Fibroblast of lung (primary cell): Measurements from ENCODE around the gene SLC35G4. TPM values are rescaled to one million over a fixed set of nuclear protein-coding genes. Genes with fewer than 3 reads are reported as not detected.

Experiments used
- DNase-seq, 2 donors: peaks; one replicate each; pipeline versions ENCODE4 v3.0.0 to v3.0.0-alpha.2; 2010; ENCODE audit warnings: low read depth in 2 of 2
- H2AFZ ChIP-seq: 2 replicates; pipeline ENCODE4 v1.5.1; 2012; ENCODE audit warnings: low read length, control low read depth, inconsistent platforms
- H3K27ac ChIP-seq: 2 replicates; pipeline ENCODE4 v1.5.1; 2011; ENCODE audit warnings: low read length, control low read depth; ENCODE audit not compliant: insufficient read depth
- H3K27me3 ChIP-seq: 2 replicates; pipeline ENCODE4 v1.5.1; 2011; ENCODE audit warnings: mild to moderate bottlenecking, low read length; ENCODE audit not compliant: control insufficient read depth, insufficient read depth
- H3K36me3 ChIP-seq: 2 replicates; pipeline ENCODE4 v1.5.1; 2011; ENCODE audit warnings: low read length; ENCODE audit not compliant: control insufficient read depth, insufficient read depth
- H3K4me1 ChIP-seq: 2 replicates; pipeline ENCODE4 v1.5.1; 2011; ENCODE audit warnings: low read length; ENCODE audit not compliant: control insufficient read depth, insufficient read depth; ENCODE audit errors: extremely low read depth
- H3K4me2 ChIP-seq: 2 replicates; pipeline ENCODE4 v1.5.1; 2011; ENCODE audit warnings: low read length, control low read depth; ENCODE audit not compliant: insufficient read depth; ENCODE audit errors: extremely low read depth
- H3K4me3 ChIP-seq, 4 experiments: fragments of 200-600 bp in 1 of 4; sonication (generic) in 1 of 4; replicated peaks in 1 of 4; 2 replicates each; pipeline ENCODE4 v1.5.1; 2011 to 2016; ENCODE audit warnings: low read length in 4 of 4, low read depth in 3 of 4, mild to moderate bottlenecking in 3 of 4, control low read depth in 2 of 4, inconsistent platforms in 1 of 4, mixed read lengths in 1 of 4; ENCODE audit not compliant: insufficient read depth in 1 of 4; ENCODE audit errors: control extremely low read depth in 1 of 4
- H3K79me2 ChIP-seq: 2 replicates; pipeline ENCODE4 v1.5.1; 2012; ENCODE audit warnings: mild to moderate bottlenecking, low read length, inconsistent platforms; ENCODE audit not compliant: control insufficient read depth, insufficient read depth
- H3K9ac ChIP-seq: 2 replicates; pipeline ENCODE4 v1.5.1; 2011; ENCODE audit warnings: mild to moderate bottlenecking, low read length, control low read depth; ENCODE audit not compliant: insufficient read depth
- H3K9me3 ChIP-seq: 2 replicates; pipeline ENCODE4 v1.5.1; 2012; ENCODE audit warnings: low read depth, low read length; ENCODE audit not compliant: control insufficient read depth, insufficient read depth
- H4K20me1 ChIP-seq: 2 replicates; pipeline ENCODE4 v1.5.1; 2011; ENCODE audit warnings: low read length; ENCODE audit not compliant: control insufficient read depth, insufficient read depth; ENCODE audit errors: extremely low read depth
- CTCF ChIP-seq, 2 donors: IDR thresholded peaks in 1 of 2; conservative IDR thresholded peaks in 1 of 2; 1 replicate in 1 of 2; 2 replicates in 1 of 2; pipeline ENCODE4 v1.5.1; 2011 to 2012; ENCODE audit warnings: low read length in 2 of 2, control low read depth in 1 of 2, inconsistent platforms in 1 of 2, low read depth in 1 of 2, mild to moderate bottlenecking in 1 of 2
- EZH2 ChIP-seq: IDR thresholded peaks from 2 replicates; pipeline ENCODE4 v1.5.1; 2012; ENCODE audit warnings: low read length, control low read depth, mild to moderate bottlenecking; ENCODE audit errors: missing control alignments
- polyA plus RNA-seq, 2 donors: library from polyadenylated mRNA; depleted of rRNA in 1 of 2; stranded (reverse) in 1 of 2; unstranded in 1 of 2; fragments of >200 nt; gene quantifications; 2 replicates each; pipeline ENCODE4 v1.2.1, GENCODE V29; 2011 to 2012; ENCODE audit warnings: missing spikeins in 1 of 2
- total RNA-seq: library from RNA; depleted of rRNA; stranded (reverse); fragments of >200 nt; gene quantifications from 2 replicates; pipeline ENCODE4 v1.2.1, GENCODE V29; 2014

The SLC35G4 gene
- total and polyA plus RNA-seq, 2 donors (not counting 1 experiment from before 2014, with no cell fraction given), result not detected

GRCh38 chr18:11566236-11566965 is 43.0 kb upstream of the SLC35G4 start:
- H3K27ac ChIP-seq, result no peak overlapping the region
- no peak overlapping the region for H2AFZ ChIP-seq
- H3K4me2 ChIP-seq, result no peak overlapping the region
- TF ChIP-seq EZH2 (no peak), CTCF (conservative IDR thresholded peaks at IDR 0.05 in 1 of 2, IDR thresholded peaks at IDR 0.05 in 1 of 2; ENCODE audit: low read depth in 1 of 2, low read length in 2 of 2) (no peak)
- H3K9ac ChIP-seq, result no peak overlapping the region
- H3K4me3 ChIP-seq, result no peak overlapping the region
- H4K20me1 ChIP-seq, result no peaks in the 10 kb centered on the region
- no peak for DNase-seq
- no peaks in the 10 kb centered on the region for H3K79me2 ChIP-seq
- H3K27me3 ChIP-seq, result no peaks in the 10 kb centered on the region
- no peaks in the 10 kb centered on the region for H3K36me3 ChIP-seq
- H3K4me1 ChIP-seq, result no peaks in the 10 kb centered on the region
- no peaks in the 10 kb centered on the region for H3K9me3 ChIP-seq

GRCh38 chr18:11567396-11567795 is 42.0 kb upstream of the SLC35G4 start:
- Histone ChIP-seq H3K9me3 (no peaks in the 10 kb centered on the region), H3K4me1 (no peaks in the 10 kb centered on the region), H3K36me3 (no peaks in the 10 kb centered on the region), H2AFZ (no peak overlapping the region), H3K27me3 (no peaks in the 10 kb centered on the region), H3K4me2 (no peak overlapping the region), H3K4me3 (no peak overlapping the region), H3K27ac (no peak overlapping the region), H3K79me2 (no peaks in the 10 kb centered on the region), H3K9ac (no peak overlapping the region), H4K20me1 (no peaks in the 10 kb centered on the region)
- no peak for DNase-seq
- TF ChIP-seq CTCF (conservative IDR thresholded peaks at IDR 0.05 in 1 of 2, IDR thresholded peaks at IDR 0.05 in 1 of 2; ENCODE audit: low read depth in 1 of 2, low read length in 2 of 2) (no peak), EZH2 (no peak)

GRCh38 chr18:11570073-11570588 is 39.3 kb upstream of the SLC35G4 start:
- Histone ChIP-seq H3K36me3 (no peaks in the 10 kb centered on the region), H2AFZ (no peak overlapping the region), H4K20me1 (no peaks in the 10 kb centered on the region), H3K9me3 (no peaks in the 10 kb centered on the region), H3K4me3 (no peak overlapping the region), H3K79me2 (no peaks in the 10 kb centered on the region), H3K4me1 (no peaks in the 10 kb centered on the region), H3K4me2 (no peak overlapping the region), H3K9ac (no peak overlapping the region), H3K27ac (no peak overlapping the region), H3K27me3 (peaks cover 3% of the 10 kb centered on the region)
- no peak for DNase-seq
- TF ChIP-seq EZH2 (no peak), CTCF (conservative IDR thresholded peaks at IDR 0.05 in 1 of 2, IDR thresholded peaks at IDR 0.05 in 1 of 2; ENCODE audit: low read depth in 1 of 2, low read length in 2 of 2) (no peak)
